Cerebellar nuclear complex (tissue), 1 donor: ENCODE results near the gene FNIP1.
"Not testable (repeated sequence)": the region's sequence is repeated elsewhere in the genome, so short reads cannot be mapped to it uniquely, and the experiment has no call there.

Experiments used
- DNase-seq, 2 experiments: peaks; one replicate each; lab custom pipeline; 2025; lab: John Stamatoyannopoulos, UW

The FNIP1 gene

GRCh38 chr5:131796793-131797693 lies at the start of gene FNIP1:
FNIP1 (minus strand) TSS chr5:131797017; CDS start chr5:131796921, 96 bp downstream.
- peak; percentile 93 to 96 for DNase-seq

DNA sequence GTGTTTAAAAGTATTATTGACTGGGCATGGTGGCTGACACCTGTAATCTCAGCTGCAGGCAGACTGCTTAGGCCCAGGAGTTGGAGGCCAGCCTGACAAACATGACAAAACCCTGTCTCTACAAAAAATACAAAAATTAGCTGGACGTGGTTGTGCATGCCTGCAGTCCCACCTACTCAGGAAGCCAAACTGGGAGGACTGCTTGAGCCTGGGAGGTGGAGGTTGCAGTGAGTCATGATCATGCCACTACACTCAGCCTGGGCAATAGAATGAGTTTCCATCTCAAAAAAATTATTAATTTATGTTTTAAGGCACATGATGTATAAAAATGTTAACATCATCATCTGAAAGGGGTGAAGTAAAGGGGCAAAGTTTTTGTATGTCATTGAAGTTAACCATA lies 49.7 kb upstream of the FNIP1 start:
- DNase-seq = no peak

GRCh38 chr5:131845828-131846227 lies 49.0 kb upstream of the FNIP1 start:
- no peak for DNase-seq

- DNase-seq = not testable (repeated sequence)
Measured at GRCh38 chr5:131842971-131843370, 46.2 kb upstream of the FNIP1 start.

- DNase-seq = not testable (repeated sequence)
Measured at GRCh38 chr5:131832702-131833101, 35.9 kb upstream of the FNIP1 start.

- no peak for DNase-seq
Measured at GRCh38 chr5:131825404-131826013, 28.7 kb upstream of the FNIP1 start.

GRCh38 chr5:131824631-131825030 lies 27.8 kb upstream of the FNIP1 start:
- no peak for DNase-seq

- no peak for DNase-seq
Measured at GRCh38 chr5:131821221-131821620, 24.4 kb upstream of the FNIP1 start.

GRCh38 chr5:131818001-131818724 lies 21.3 kb upstream of the FNIP1 start:
- DNase-seq = no peak

- DNase-seq = no peak
Measured at GRCh38 chr5:131814990-131815389, 18.2 kb upstream of the FNIP1 start.

DNA sequence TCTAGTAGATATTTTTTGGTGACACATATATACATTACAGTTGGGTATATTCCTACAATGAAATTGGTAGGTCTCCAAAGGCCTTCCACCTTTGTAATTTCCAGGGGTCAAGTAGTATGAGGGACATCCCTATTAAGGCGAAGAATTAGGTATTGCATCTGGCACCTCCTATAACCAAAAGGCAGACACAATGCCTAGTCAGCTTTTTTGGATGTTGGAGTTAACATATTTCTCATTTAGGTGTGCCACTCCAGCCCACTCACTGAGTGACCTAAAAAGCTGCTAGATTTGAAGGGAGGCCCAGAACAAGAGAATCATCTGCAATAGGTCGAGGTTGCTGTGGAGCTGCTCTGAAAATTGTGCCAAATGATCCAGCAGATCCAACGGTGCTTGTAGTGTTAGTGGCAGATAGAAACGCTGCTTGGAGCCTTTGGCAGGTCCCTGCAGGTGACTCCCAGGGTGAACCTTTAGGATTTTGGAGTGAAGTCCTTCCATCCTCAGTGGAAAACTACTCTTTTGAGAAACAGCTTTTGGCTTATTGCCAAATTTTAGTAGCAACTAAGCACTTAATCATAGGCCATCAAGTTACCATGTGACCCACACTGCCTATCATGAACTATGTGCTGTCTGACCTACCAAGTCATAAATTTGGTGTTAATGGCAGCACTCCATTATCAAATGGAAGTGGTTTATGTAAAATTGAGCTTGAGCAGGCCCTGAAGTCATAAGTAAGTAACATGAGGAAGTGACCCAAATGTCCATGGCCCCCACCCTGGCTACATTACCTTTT lies 15.7 kb upstream of the FNIP1 start:
- DNase-seq = no peak

GRCh38 chr5:131810510-131811249 lies 13.9 kb upstream of the FNIP1 start:
- no peak for DNase-seq

GRCh38 chr5:131795879-131796792 lies 681 bp downstream of the FNIP1 start:
- DNase-seq = peak in 1 of 2 experiments; percentile 14

- DNase-seq = no peak
Measured at GRCh38 chr5:131795228-131795627, 1.6 kb downstream of the FNIP1 start.

- no peak for DNase-seq
Measured at GRCh38 chr5:131794586-131794985, 2.2 kb downstream of the FNIP1 start.

- DNase-seq = no peak
Measured at GRCh38 chr5:131792896-131793295, 3.9 kb downstream of the FNIP1 start.

DNA sequence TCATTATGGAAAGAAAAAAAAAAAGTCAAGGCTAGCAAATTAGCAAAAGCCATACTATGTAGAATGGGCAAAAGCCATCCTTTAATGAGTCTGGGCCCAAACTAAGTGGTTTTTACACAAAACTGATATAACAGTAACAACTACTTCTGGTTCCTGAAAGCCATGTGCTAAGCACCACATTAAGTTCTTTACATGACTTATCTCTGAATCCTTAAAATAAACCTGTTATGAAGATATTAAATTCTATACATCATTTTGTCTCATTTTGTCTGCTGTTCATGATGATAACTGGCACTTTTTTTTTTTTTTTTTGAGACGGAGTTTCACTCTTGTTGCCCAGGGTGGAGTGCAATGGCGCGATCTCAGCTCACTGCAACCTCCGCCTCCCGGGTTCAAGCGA lies 5.0 kb downstream of the FNIP1 start:
- DNase-seq = no peak

GRCh38 chr5:131790550-131790949 lies 6.3 kb downstream of the FNIP1 start:
- DNase-seq = no peak

DNA sequence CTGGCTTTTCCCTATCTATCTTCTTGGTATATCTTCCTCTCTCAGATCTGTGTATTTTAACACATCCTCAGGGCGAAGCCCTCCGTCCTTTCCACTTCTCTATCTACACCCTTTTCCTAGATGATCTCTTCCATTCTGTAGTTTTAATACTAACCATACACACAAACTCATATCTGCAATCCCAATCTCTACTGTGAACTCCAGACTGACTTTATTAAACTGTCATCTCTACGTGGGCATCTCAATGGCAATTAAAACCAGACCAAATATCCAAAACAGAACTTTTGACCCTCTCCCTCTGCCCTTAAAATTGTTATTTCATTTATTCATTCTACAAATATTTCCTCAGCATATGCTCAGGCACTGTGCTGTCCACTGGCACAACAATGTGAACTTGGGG lies 7.1 kb downstream of the FNIP1 start:
- DNase-seq = no peak

DNA sequence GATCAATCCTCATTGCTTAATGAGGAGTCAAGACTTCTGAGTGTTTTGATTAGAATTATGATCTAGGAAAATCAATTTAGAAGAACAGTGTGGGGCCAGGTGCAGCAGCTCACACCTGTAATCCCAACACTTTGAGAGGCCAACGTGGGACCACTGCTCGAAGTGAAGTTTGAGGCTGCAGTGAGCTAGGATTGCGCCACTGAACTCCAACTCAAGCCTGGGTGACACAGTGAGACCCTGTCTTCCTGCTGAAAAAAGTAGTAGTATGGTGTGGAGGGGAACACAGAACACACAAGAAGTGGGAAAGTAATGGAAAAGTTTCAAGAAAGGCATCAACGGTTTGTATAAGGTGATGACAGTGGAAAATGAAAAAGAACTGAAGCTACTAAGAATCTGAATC lies 9.1 kb downstream of the FNIP1 start:
- no peak for DNase-seq
